WTC11 (cell line): ENCODE measurements around the gene GAB4. TPM values are rescaled to one million over a fixed set of nuclear protein-coding genes. Genes with fewer than 3 reads are reported as not detected.

Experiments
- ATAC-seq: fragments of 200-7000 bp; cut with Tn5 transposase; 2 replicates; pipeline ENCODE4 v1.10.0; 2021; ENCODE audit warnings: mild to moderate bottlenecking, moderate library complexity
- CTCF ChIA-PET: fragments of 300-600 bp; sonication (Branson Sonifier 250); formaldehyde crosslinking; loops from one replicate; lab custom pipeline; 2021; ENCODE audit warnings: antibody characterized with exemption; lab: Charles Lee
- POLR2A ChIA-PET: fragments of 350-600 bp; sonication (Branson Sonifier 250); formaldehyde crosslinking; loops from one replicate; lab custom pipeline; 2021; ENCODE audit warnings: antibody characterized with exemption; lab: Charles Lee
- DNase-seq: peaks from one replicate; pipeline ENCODE4 v3.0.0; 2021; ENCODE audit warnings: low spot score
- H3K27ac Mint-ChIP-seq: 2 replicates; pipeline ENCODE4 v1.8.0; 2021; ENCODE audit warnings: mixed read lengths
- H3K27me3 Mint-ChIP-seq: 2 replicates; pipeline ENCODE4 v1.8.0; 2021; ENCODE audit warnings: low read depth, mild to moderate bottlenecking, moderate library complexity, mixed read lengths
- H3K36me3 Mint-ChIP-seq: 2 replicates; pipeline ENCODE4 v1.8.0; 2021; ENCODE audit warnings: mixed read lengths
- H3K4me1 Mint-ChIP-seq: 2 replicates; pipeline ENCODE4 v1.8.0; 2022; ENCODE audit warnings: mixed read lengths
- H3K4me3 Mint-ChIP-seq: 2 replicates; pipeline ENCODE4 v1.8.0; 2021; ENCODE audit warnings: mild to moderate bottlenecking, moderate library complexity, mixed read lengths
- H3K9me3 Mint-ChIP-seq: 2 replicates; pipeline ENCODE4 v1.8.0; 2021; ENCODE audit warnings: mixed read lengths
- AFF4 ChIP-seq: sonication (generic); formaldehyde crosslinking; IDR thresholded peaks from 2 replicates; pipeline ENCODE4 v1.8.1; 2023; ENCODE audit warnings: mild to moderate bottlenecking, missing genetic modification reagents, borderline replicate concordance
- ATF1 ChIP-seq: sonication (generic); formaldehyde crosslinking; IDR thresholded peaks from 2 replicates; pipeline ENCODE4 v1.8.1; 2023; ENCODE audit warnings: mild to moderate bottlenecking, moderate library complexity, missing genetic modification reagents
- ATF2 ChIP-seq: sonication (generic); formaldehyde crosslinking; IDR thresholded peaks from 2 replicates; pipeline ENCODE4 v1.8.1; 2022; ENCODE audit warnings: low read depth, missing genetic modification reagents, borderline replicate concordance
- ATF6 ChIP-seq: sonication (generic); formaldehyde crosslinking; IDR thresholded peaks from 2 replicates; pipeline ENCODE4 v1.8.1; 2023; ENCODE audit warnings: mild to moderate bottlenecking, missing genetic modification reagents
- CDX4 ChIP-seq: fragments of 250-450 bp; sonication (Bioruptor Pico); IDR thresholded peaks from 2 replicates; pipeline ENCODE4 v1.9.0; 2021; ENCODE audit warnings: moderate library complexity, mild to moderate bottlenecking, inconsistent platforms, borderline replicate concordance
- E2F4 ChIP-seq: sonication (generic); formaldehyde crosslinking; IDR thresholded peaks from 2 replicates; pipeline ENCODE4 v1.8.1; 2022; ENCODE audit warnings: low read depth, mild to moderate bottlenecking, moderate library complexity, missing genetic modification reagents, borderline replicate concordance
- IRF1 ChIP-seq: sonication (generic); formaldehyde crosslinking; IDR thresholded peaks from 2 replicates; pipeline ENCODE4 v1.8.0; 2023; ENCODE audit warnings: missing genetic modification reagents
- NFATC4 ChIP-seq: fragments of 250-450 bp; sonication (Bioruptor Pico); IDR thresholded peaks from 2 replicates; pipeline ENCODE4 v1.9.0; 2021; ENCODE audit warnings: mild to moderate bottlenecking
- NFE2L1 ChIP-seq: sonication (generic); formaldehyde crosslinking; IDR thresholded peaks from 2 replicates; pipeline ENCODE4 v1.8.1; 2023; ENCODE audit warnings: missing genetic modification reagents
- PRRX2 ChIP-seq: fragments of 250-450 bp; sonication (Bioruptor Pico); IDR thresholded peaks from 2 replicates; pipeline ENCODE4 v1.8.0; 2021; ENCODE audit warnings: mild to moderate bottlenecking
- RORB ChIP-seq: fragments of 250-450 bp; sonication (Bioruptor Pico); IDR thresholded peaks from 2 replicates; pipeline ENCODE4 v1.9.0; 2021; ENCODE audit warnings: mild to moderate bottlenecking
- SOX15 ChIP-seq: fragments of 250-450 bp; sonication (Bioruptor Pico); IDR thresholded peaks from 2 replicates; pipeline ENCODE4 v1.9.0; 2021; ENCODE audit warnings: mild to moderate bottlenecking
- TP53 ChIP-seq: sonication (generic); formaldehyde crosslinking; IDR thresholded peaks from 2 replicates; pipeline ENCODE4 v1.8.1; 2023; ENCODE audit warnings: mild to moderate bottlenecking, missing genetic modification reagents
- USF1 ChIP-seq: sonication (generic); formaldehyde crosslinking; IDR thresholded peaks from 2 replicates; pipeline ENCODE4 v1.8.0; 2022; ENCODE audit warnings: mild to moderate bottlenecking, missing genetic modification reagents
- ZNF232 ChIP-seq: sonication (generic); formaldehyde crosslinking; IDR thresholded peaks from 2 replicates; pipeline ENCODE4 v1.8.0; 2022; ENCODE audit warnings: mild to moderate bottlenecking, missing genetic modification reagents
- ZNF317 ChIP-seq: sonication (generic); formaldehyde crosslinking; IDR thresholded peaks from 2 replicates; pipeline ENCODE4 v1.8.1; 2023; ENCODE audit warnings: low read depth, mild to moderate bottlenecking, moderate library complexity, missing genetic modification reagents, borderline replicate concordance
- ZSCAN18 ChIP-seq: fragments of 250-450 bp; sonication (Bioruptor Pico); IDR thresholded peaks from 2 replicates; pipeline ENCODE4 v2.1.2; 2022; ENCODE audit warnings: mild to moderate bottlenecking, moderate library complexity
- total RNA-seq: library from RNA; stranded (reverse); gene quantifications from 3 replicates; pipeline ENCODE4 v1.2.3, GENCODE V29; 2021

The GAB4 gene
- total RNA-seq, 1 experiment from 2014 or later = 0.09 TPM

- TF ChIP-seq E2F4 (CRISPR knock-in tag) (no peak), RORB (CRISPR knock-in tag) (no peak)
Observed at GRCh38 chr22:16989915-16990314, 18.1 kb downstream of the GAB4 start (continued).

GRCh38 chr22:16988257-16988656 is 19.8 kb downstream of the GAB4 start:
- CTCF ChIA-PET = no interaction called here
- H3K27me3 Mint-ChIP-seq = peaks cover 30% of the 10 kb centered on the region
- peaks cover 48% of the 10 kb centered on the region for H3K36me3 Mint-ChIP-seq
- no peak overlapping the region for H3K27ac Mint-ChIP-seq
- ATAC-seq (no peak), DNase-seq (no peak)
- no peak for TF ChIP-seq RORB (CRISPR knock-in tag)
- TF ChIP-seq NFE2L1 = no peak
- TF ChIP-seq ZNF317 (CRISPR knock-in tag) = no peak
- no peak for TF ChIP-seq ZSCAN18 (CRISPR knock-in tag)
- TF ChIP-seq TP53 (CRISPR knock-in tag) = no peak
- no peak for TF ChIP-seq ZNF232
- TF ChIP-seq AFF4 (CRISPR knock-in tag) = no peak
- no peak for TF ChIP-seq PRRX2 (CRISPR knock-in tag)
- no peak for TF ChIP-seq USF1 (CRISPR knock-in tag)
- no peak for TF ChIP-seq IRF1 (CRISPR knock-in tag)
- TF ChIP-seq ATF2 (CRISPR knock-in tag) = no peak
- no peak for TF ChIP-seq ATF6
- no peak for TF ChIP-seq SOX15 (CRISPR knock-in tag)
- TF ChIP-seq CDX4 = no peak
- no peak for TF ChIP-seq ATF1 (CRISPR knock-in tag)
- TF ChIP-seq NFATC4 (CRISPR knock-in tag) = no peak
- H3K4me3 Mint-ChIP-seq = no peak overlapping the region
- no peaks in the 10 kb centered on the region for H3K4me1 Mint-ChIP-seq
- peaks cover 88% of the 10 kb centered on the region for H3K9me3 Mint-ChIP-seq
- POLR2A ChIA-PET = no interaction called here
